ENCODE results near the gene KRTAP23-1. TPM values are rescaled to one million over a fixed set of nuclear protein-coding genes. Genes with fewer than 3 reads are reported as not detected.

Gene KRTAP23-1
- total RNA-seq, 1 donor from 2014 or later = not detected

DNA sequence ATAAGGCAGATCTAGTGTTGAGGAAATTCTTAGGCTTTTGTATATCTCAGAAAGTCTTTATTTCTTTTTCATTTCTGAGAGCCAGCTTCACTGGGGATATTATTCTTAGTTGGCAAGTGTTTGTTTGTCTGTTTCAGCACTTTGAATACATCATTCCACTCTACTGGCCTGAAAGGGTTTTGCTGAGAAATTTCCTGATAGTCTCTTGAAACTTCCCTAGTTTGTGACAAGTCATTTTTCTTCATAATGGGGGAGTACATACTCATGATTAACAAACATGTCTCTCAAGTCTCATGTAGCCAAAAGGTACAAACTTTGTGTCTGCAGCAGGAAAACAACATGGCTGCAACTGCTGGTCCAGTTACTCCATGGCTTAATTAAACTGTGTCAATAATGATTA is 22.0 kb downstream of the KRTAP23-1 start:
- H3K4me3 Mint-ChIP-seq (ENCODE audit: unreplicated experiment) = no peak overlapping the region
- DNase-seq (ENCODE audit: low read depth) (no peak), FAIRE-seq (no peak)

GRCh38 chr21:30320215-30320614 is 28.2 kb downstream of the KRTAP23-1 start, which contains the start of gene KRTAP26-1:
Gene KRTAP26-1, minus strand, starts transcription at chr21:30320315. Its CDS starts 280 bp downstream, at chr21:30320035.
- Histone ChIP-seq H3K79me2 (ENCODE audit: insufficient read depth, low read length) (no peaks in the 10 kb centered on the region), H3K27ac (ENCODE audit: low read depth, low read length) (no peak within 1 kb of the TSS), H3K36me3 (ENCODE audit: insufficient read depth, low read length) (no peaks in the 10 kb centered on the region), H3K9ac (ENCODE audit: low read length) (no peak within 1 kb of the TSS), H4K20me1 (ENCODE audit: insufficient read depth, low read length) (no peaks in the 10 kb centered on the region), H2AFZ (ENCODE audit: low read depth, low read length) (no peak within 1 kb of the TSS), H3K27me3 (ENCODE audit: insufficient read depth, low read length) (no peaks in the 10 kb centered on the region), H3K4me2 (ENCODE audit: low read length) (no peak within 1 kb of the TSS), H3K9me3 (ENCODE audit: insufficient read depth, low read depth, low read length) (no peaks in the 10 kb centered on the region), H3K4me1 (ENCODE audit: insufficient read depth, low read length) (no peaks in the 10 kb centered on the region), H3K4me3 (ENCODE audit: insufficient read depth, low read depth, low read length) (no peak within 1 kb of the TSS)
- DNase-seq (ENCODE audit: low read depth) (no peak), FAIRE-seq (no peak)
- no peaks in the 10 kb centered on the region for H3K9me3 Mint-ChIP-seq (ENCODE audit: unreplicated experiment)
- H3K27ac Mint-ChIP-seq (ENCODE audit: unreplicated experiment) = no peak within 1 kb of the TSS
- H3K27me3 Mint-ChIP-seq (ENCODE audit: low read depth, unreplicated experiment) = no peaks in the 10 kb centered on the region
- H3K36me3 Mint-ChIP-seq (ENCODE audit: low read depth, unreplicated experiment) = no peaks in the 10 kb centered on the region
- no peaks in the 10 kb centered on the region for H3K4me1 Mint-ChIP-seq (ENCODE audit: low read depth, unreplicated experiment)
- no peak within 1 kb of the TSS for H3K4me3 Mint-ChIP-seq (ENCODE audit: unreplicated experiment)
- TF ChIP-seq EZH2 (IDR thresholded peaks at IDR 0.05; ENCODE audit: insufficient read depth, low read length) = no peak
- TF ChIP-seq CTCF (IDR thresholded peaks at IDR 0.05; ENCODE audit: insufficient read depth, low read depth, low read length) = no peak

More for the DNA sequence above, 22.0 kb downstream of the KRTAP23-1 start:
- no peak overlapping the region for H3K4me2 ChIP-seq (ENCODE audit: low read length)
- no peaks in the 10 kb centered on the region for H4K20me1 ChIP-seq (ENCODE audit: insufficient read depth, low read length)
- no peaks in the 10 kb centered on the region for H3K79me2 ChIP-seq (ENCODE audit: insufficient read depth, low read length)
- no peaks in the 10 kb centered on the region for H3K9me3 ChIP-seq (ENCODE audit: insufficient read depth, low read depth, low read length)
- no peak overlapping the region for H2AFZ ChIP-seq (ENCODE audit: low read depth, low read length)
- Mint-ChIP-seq H3K36me3 (ENCODE audit: low read depth, unreplicated experiment) (no peaks in the 10 kb centered on the region), H3K9me3 (ENCODE audit: unreplicated experiment) (peaks cover 2% of the 10 kb centered on the region), H3K27ac (ENCODE audit: unreplicated experiment) (no peak overlapping the region), H3K4me1 (ENCODE audit: low read depth, unreplicated experiment) (no peaks in the 10 kb centered on the region), H3K27me3 (ENCODE audit: low read depth, unreplicated experiment) (no peaks in the 10 kb centered on the region)
- TF ChIP-seq EZH2 (IDR thresholded peaks at IDR 0.05; ENCODE audit: insufficient read depth, low read length) (no peak), CTCF (IDR thresholded peaks at IDR 0.05; ENCODE audit: insufficient read depth, low read depth, low read length) (no peak)
- no peak overlapping the region for H3K27ac ChIP-seq (ENCODE audit: low read depth, low read length)
- H3K27me3 ChIP-seq (ENCODE audit: insufficient read depth, low read length) = no peaks in the 10 kb centered on the region
- no peak overlapping the region for H3K4me3 ChIP-seq (ENCODE audit: insufficient read depth, low read depth, low read length)
- H3K9ac ChIP-seq (ENCODE audit: low read length) = no peak overlapping the region
- no peaks in the 10 kb centered on the region for H3K36me3 ChIP-seq (ENCODE audit: insufficient read depth, low read length)
- H3K4me1 ChIP-seq (ENCODE audit: insufficient read depth, low read length) = no peaks in the 10 kb centered on the region

GRCh38 chr21:30315701-30316100 is 32.7 kb downstream of the KRTAP23-1 start:
- Histone ChIP-seq H3K36me3 (ENCODE audit: insufficient read depth, low read length) (no peaks in the 10 kb centered on the region), H3K9me3 (ENCODE audit: insufficient read depth, low read depth, low read length) (no peaks in the 10 kb centered on the region), H4K20me1 (ENCODE audit: insufficient read depth, low read length) (no peaks in the 10 kb centered on the region), H3K9ac (ENCODE audit: low read length) (no peak overlapping the region), H3K27ac (ENCODE audit: low read depth, low read length) (no peak overlapping the region), H2AFZ (ENCODE audit: low read depth, low read length) (no peak overlapping the region), H3K27me3 (ENCODE audit: insufficient read depth, low read length) (no peaks in the 10 kb centered on the region), H3K4me2 (ENCODE audit: low read length) (no peak overlapping the region), H3K4me1 (ENCODE audit: insufficient read depth, low read length) (no peaks in the 10 kb centered on the region), H3K79me2 (ENCODE audit: insufficient read depth, low read length) (no peaks in the 10 kb centered on the region), H3K4me3 (ENCODE audit: insufficient read depth, low read depth, low read length) (no peak overlapping the region)
- Mint-ChIP-seq H3K27me3 (ENCODE audit: low read depth, unreplicated experiment) (no peaks in the 10 kb centered on the region), H3K27ac (ENCODE audit: unreplicated experiment) (no peak overlapping the region), H3K4me3 (ENCODE audit: unreplicated experiment) (no peak overlapping the region), H3K9me3 (ENCODE audit: unreplicated experiment) (no peaks in the 10 kb centered on the region), H3K4me1 (ENCODE audit: low read depth, unreplicated experiment) (no peaks in the 10 kb centered on the region), H3K36me3 (ENCODE audit: low read depth, unreplicated experiment) (no peaks in the 10 kb centered on the region)
- DNase-seq (ENCODE audit: low read depth) = no peak
- no peak for FAIRE-seq
- no peak for TF ChIP-seq CTCF (IDR thresholded peaks at IDR 0.05; ENCODE audit: insufficient read depth, low read depth, low read length)
- TF ChIP-seq EZH2 (IDR thresholded peaks at IDR 0.05; ENCODE audit: insufficient read depth, low read length) = no peak
